KMS-11 (cell line): Measurements from ENCODE around the gene PRUNE2.
A peak's percentile ranks its signal among the peaks of the same experiment; 100 is the strongest.

Experiments
- H2AFZ ChIP-seq: fragments of 200-600 bp; sonication (generic); 2 replicates; pipeline ENCODE4 v1.6.1; 2016; ENCODE audit warnings: antibody characterized with exemption, mixed run types, low read depth
- H3K27ac ChIP-seq: fragments of 200-600 bp; sonication (generic); 2 replicates; pipeline ENCODE4 v1.6.1; 2016; ENCODE audit warnings: mild to moderate bottlenecking, mixed run types
- H3K27me3 ChIP-seq: fragments of 200-600 bp; sonication (generic); 2 replicates; pipeline ENCODE4 v1.6.1; 2017; ENCODE audit warnings: mild to moderate bottlenecking, low read depth, mixed run types, moderate library complexity; ENCODE audit not compliant: insufficient read depth
- H3K36me3 ChIP-seq: fragments of 200-600 bp; sonication (generic); 2 replicates; pipeline ENCODE4 v1.6.1; 2017; ENCODE audit warnings: mild to moderate bottlenecking, mixed run types; ENCODE audit not compliant: insufficient read depth
- H3K4me1 ChIP-seq: fragments of 200-600 bp; sonication (generic); 2 replicates; pipeline ENCODE4 v1.6.1; 2016; ENCODE audit warnings: mild to moderate bottlenecking, low read depth, mixed run types; ENCODE audit not compliant: poor library complexity, severe bottlenecking
- H3K4me2 ChIP-seq: fragments of 200-600 bp; sonication (generic); 2 replicates; pipeline ENCODE4 v1.7.0; 2016; ENCODE audit warnings: mild to moderate bottlenecking, mixed run types
- H3K4me3 ChIP-seq: fragments of 200-600 bp; sonication (generic); IDR thresholded peaks from 2 replicates; pipeline ENCODE4 v1.6.1; 2017; ENCODE audit warnings: low read depth, low read length, mixed read lengths; ENCODE audit not compliant: insufficient read depth
- H3K79me2 ChIP-seq: fragments of 200-600 bp; sonication (generic); 2 replicates; pipeline ENCODE4 v1.6.1; 2016; ENCODE audit warnings: low read depth, mixed run types; ENCODE audit not compliant: insufficient read depth
- H3K9ac ChIP-seq: fragments of 200-600 bp; sonication (generic); 2 replicates; pipeline ENCODE4 v1.6.1; 2016; ENCODE audit warnings: mild to moderate bottlenecking, mixed run types
- H4K20me1 ChIP-seq: fragments of 200-600 bp; sonication (generic); 2 replicates; pipeline ENCODE4 v1.6.1; 2016; ENCODE audit warnings: mild to moderate bottlenecking, mixed run types; ENCODE audit not compliant: insufficient read depth
- TF ChIP-seq, protein P1 (sequence below): fragments of 200-600 bp; sonication (generic); conservative IDR thresholded peaks from 2 replicates; pipeline ENCODE4 v1.6.1; 2017; ENCODE audit warnings: low read depth, mild to moderate bottlenecking, antibody characterized with exemption, low read length, moderate library complexity, mixed read lengths

Gene PRUNE2

DNA sequence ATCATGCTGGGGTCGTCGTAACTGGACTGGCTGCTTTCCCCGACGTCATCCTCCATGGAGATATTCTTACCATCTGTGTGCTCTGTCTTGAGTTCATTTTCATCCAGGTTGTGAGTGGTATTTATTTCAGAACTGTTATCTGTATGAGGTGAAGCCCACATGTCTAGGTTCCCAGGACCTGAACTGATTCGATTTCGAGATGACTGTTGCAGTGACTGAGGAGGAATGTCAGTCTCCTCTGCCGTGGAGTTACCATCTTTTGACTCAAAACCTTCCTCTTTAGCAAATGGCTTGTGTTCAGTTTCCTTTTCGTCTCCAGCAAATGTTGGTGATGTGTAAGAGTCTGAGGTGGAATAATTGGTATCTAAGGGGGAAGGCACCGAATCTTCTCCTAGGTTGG lies 196.9 kb downstream of the PRUNE2 start:
- H3K36me3 ChIP-seq = no peaks in the 10 kb centered on the region
- H4K20me1 ChIP-seq = no peaks in the 10 kb centered on the region
- TF ChIP-seq, protein P1, sequence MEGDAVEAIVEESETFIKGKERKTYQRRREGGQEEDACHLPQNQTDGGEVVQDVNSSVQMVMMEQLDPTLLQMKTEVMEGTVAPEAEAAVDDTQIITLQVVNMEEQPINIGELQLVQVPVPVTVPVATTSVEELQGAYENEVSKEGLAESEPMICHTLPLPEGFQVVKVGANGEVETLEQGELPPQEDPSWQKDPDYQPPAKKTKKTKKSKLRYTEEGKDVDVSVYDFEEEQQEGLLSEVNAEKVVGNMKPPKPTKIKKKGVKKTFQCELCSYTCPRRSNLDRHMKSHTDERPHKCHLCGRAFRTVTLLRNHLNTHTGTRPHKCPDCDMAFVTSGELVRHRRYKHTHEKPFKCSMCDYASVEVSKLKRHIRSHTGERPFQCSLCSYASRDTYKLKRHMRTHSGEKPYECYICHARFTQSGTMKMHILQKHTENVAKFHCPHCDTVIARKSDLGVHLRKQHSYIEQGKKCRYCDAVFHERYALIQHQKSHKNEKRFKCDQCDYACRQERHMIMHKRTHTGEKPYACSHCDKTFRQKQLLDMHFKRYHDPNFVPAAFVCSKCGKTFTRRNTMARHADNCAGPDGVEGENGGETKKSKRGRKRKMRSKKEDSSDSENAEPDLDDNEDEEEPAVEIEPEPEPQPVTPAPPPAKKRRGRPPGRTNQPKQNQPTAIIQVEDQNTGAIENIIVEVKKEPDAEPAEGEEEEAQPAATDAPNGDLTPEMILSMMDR = no peak
- no peaks in the 10 kb centered on the region for H3K27me3 ChIP-seq
- no peak overlapping the region for H3K4me2 ChIP-seq
- H3K79me2 ChIP-seq = no peaks in the 10 kb centered on the region
- H3K4me1 ChIP-seq = peaks cover 5% of the 10 kb centered on the region
- H3K4me3 ChIP-seq = no peak overlapping the region
- H3K27ac ChIP-seq = no peak overlapping the region
- no peak overlapping the region for H2AFZ ChIP-seq
- H3K9ac ChIP-seq = no peak overlapping the region

DNA sequence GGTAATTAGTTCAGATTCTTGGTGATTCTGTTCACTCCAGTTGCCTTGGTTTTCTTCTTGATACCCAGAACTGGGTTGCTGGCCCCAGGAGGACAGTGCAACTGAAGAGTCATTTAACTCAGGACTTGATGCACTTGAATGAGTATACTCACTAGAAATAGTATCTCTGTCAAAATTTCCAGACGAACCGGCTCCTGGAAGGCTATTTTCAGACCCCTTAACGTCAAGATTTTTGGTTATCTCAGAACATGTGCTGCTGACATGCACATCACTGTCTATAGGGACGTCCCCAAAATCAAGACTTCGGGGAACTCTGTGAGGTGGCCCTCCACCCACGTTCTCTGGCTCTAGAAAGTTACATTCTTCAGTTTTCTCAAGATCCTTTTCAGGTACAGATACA lies 198.4 kb downstream of the PRUNE2 start:
- Histone ChIP-seq H3K79me2 (no peaks in the 10 kb centered on the region), H3K27me3 (no peaks in the 10 kb centered on the region), H3K9ac (no peak overlapping the region), H4K20me1 (no peaks in the 10 kb centered on the region), H3K27ac (no peak overlapping the region), H3K36me3 (no peaks in the 10 kb centered on the region), H3K4me1 (peaks cover 5% of the 10 kb centered on the region), H3K4me2 (no peak overlapping the region), H3K4me3 (no peak overlapping the region), H2AFZ (no peak overlapping the region)
- TF ChIP-seq, protein P1 = no peak

DNA sequence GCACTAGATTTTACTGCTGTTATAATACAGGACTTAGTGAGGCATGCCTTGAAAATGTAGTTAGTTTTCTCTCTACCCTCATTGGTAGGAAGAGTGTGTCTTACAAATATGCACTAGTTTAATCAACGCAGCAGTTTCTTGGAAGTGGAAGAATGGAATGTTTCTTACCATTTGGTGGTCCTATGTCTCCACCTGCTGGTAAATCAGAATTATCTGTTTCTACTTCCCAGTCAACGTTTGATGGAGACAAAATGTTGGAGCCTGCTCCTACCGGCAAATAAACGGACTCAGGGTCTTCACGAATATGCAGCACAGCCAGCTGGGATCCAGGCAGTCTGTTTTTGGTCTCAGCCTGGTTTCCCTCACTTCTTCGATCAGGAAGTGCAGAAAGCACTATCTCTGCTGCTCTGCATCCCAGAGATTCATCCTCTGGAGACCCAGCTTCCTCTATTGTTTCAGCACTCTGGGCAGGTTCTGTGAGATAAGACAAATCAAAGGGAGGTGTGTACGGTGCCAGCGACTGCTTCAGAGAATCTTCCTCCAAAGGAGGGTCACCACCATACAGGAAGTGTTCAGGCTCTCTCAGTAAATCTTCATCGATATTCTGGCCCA lies 201.2 kb downstream of the PRUNE2 start:
- H3K4me2 ChIP-seq = 0 out of 2 replicates have a peak overlapping the region, but pooled peaks have one; percentile 7
- H3K27ac ChIP-seq = no peak overlapping the region
- TF ChIP-seq, protein P1 = peak; percentile 79
- peaks cover 5% of the 10 kb centered on the region for H3K4me1 ChIP-seq
- no peaks in the 10 kb centered on the region for H3K27me3 ChIP-seq
- no peak overlapping the region for H3K9ac ChIP-seq
- H3K79me2 ChIP-seq = no peaks in the 10 kb centered on the region
- H4K20me1 ChIP-seq = no peaks in the 10 kb centered on the region
- no peak overlapping the region for H3K4me3 ChIP-seq
- H2AFZ ChIP-seq = peak overlapping the region; percentile 32; the same call in 1 of the 2 replicates
- H3K36me3 ChIP-seq = no peaks in the 10 kb centered on the region

DNA sequence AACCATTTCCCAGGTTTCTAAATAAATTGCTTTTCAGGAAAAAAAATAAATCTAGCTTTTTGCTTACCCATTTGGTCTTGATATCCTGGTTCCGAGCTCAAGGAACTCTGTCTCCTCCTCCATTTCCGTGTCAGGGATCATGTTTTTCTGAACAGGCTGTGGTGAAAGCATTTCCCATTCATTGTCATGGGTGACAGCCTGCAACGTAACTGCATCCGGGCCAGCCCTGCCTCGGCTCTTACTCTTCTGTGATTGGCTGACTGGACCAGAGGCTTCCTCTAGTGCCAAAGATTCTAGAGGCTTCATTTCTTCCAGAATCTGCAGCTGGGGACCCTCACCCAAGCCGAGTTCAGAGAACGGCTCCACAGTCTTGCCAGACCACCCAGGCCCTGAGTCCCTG lies 202.6 kb downstream of the PRUNE2 start:
- Histone ChIP-seq H4K20me1 (no peaks in the 10 kb centered on the region), H3K36me3 (no peaks in the 10 kb centered on the region), H3K27ac (no peak overlapping the region), H2AFZ (no peak overlapping the region), H3K9ac (no peak overlapping the region), H3K4me3 (no peak overlapping the region), H3K79me2 (no peaks in the 10 kb centered on the region), H3K4me1 (peaks cover 5% of the 10 kb centered on the region), H3K4me2 (no peak overlapping the region), H3K27me3 (no peaks in the 10 kb centered on the region)
- TF ChIP-seq, protein P1 = no peak
